Inflammatory macrophage (primary cell): ENCODE data around the gene NELL1.

Experiments used
- DNase-seq, 2 donors: peaks; one replicate each; pipeline ENCODE4 v3.0.0-alpha.2; 2020 to 2022

Gene NELL1

DNA sequence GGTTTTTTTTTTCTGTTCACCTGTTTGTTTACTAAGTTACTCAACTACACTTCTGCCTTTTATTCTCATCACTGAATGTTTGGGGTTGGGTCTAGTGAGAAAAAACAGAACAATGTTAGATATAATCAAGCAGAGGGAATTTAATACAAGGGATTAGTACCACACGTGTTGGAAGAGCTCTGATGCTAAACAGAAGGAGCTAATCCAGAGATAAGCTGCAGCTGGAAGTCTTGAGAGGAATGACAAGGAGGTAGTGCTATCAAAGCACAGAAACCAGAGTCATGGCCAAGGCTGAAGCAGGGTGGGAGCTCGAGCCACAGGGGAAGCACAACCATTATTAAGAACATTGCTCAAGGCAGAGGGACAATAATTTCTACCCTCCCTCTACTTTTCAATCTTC is 919.4 kb downstream of the NELL1 start:
- no peak for DNase-seq

DNA sequence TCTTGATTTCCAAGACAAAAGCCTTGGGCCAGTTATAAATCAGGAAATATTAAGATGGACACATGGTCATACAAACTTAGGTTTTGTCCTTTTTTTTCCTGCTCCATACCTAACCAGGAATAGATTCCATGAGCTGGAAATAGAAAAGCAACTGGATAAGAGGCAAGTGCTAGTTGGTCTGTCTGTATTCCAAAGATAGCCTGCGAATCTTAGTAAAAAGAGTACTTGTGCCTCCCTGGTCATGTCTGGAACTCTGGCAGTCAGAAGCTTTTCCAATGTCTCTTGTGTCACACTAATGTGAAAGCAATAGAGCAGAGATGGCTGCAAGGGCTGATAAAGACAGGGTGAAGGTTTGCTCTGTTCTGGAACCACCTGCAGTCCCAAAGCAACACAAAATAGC is 933.3 kb downstream of the NELL1 start:
- DNase-seq, result no peak

DNA sequence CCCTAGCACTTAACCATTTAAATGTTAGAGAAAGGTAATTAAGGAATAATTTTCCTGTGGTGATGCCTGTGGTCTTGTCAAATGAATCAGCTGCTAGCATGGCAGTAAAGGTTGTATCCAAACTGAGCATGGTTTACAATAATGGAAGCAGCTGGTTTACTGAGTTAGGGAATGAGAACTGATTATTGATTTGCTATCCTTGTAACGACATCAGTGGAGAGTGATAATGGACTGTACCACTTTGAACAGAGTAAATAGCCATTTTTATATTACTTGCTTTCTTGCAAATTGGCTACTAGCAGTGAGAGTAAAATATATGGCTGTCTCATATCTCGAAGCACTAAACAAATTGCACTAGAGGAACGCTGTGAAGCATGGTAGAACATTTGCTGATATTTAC is 934.5 kb downstream of the NELL1 start:
- no peak for DNase-seq

- no peak for DNase-seq
These were observed 935.2 kb downstream of the NELL1 start for GRCh38 chr11:21604564-21604963.

DNA sequence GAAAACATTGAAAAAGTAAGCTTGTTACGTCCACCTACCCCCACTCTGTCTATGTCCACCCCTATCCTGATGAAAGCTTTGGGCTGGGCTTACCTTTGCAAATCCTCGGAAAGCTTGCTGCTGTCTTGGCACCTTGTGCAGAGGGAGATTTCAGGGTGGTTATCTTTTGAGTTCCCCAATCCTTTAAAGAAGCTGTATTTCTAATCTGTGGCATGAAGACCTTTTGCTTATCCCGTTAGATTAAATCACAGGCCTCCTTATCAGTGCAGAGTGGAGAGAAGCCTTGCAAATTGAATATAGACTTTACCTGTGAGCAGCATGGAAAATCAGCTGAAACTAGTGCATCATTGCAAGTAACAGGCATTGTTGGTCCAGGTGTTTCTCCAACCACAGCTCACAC is 942.9 kb downstream of the NELL1 start:
- DNase-seq, result no peak

DNA sequence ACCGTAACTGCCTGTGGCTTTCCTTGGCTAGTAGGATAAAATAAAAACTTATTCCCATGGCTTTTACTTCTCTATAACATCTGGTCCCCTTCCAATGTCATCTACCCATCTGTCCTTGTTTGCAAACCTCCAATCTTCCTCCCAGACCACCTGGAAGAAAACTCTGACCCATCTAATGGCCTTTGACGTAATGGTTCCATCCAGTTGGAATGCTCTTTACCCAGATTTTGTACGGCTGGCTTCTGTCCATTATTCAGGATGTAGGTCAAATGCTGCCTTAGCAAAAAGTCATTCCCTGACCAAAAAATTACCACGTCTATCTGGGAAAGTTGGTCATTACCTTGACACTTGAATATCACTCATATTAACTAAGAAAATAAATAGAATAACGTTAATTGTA is 945.6 kb downstream of the NELL1 start:
- DNase-seq, result no peak

- no peak for DNase-seq
These were observed 946.6 kb downstream of the NELL1 start for GRCh38 chr11:21615955-21616371.

DNA sequence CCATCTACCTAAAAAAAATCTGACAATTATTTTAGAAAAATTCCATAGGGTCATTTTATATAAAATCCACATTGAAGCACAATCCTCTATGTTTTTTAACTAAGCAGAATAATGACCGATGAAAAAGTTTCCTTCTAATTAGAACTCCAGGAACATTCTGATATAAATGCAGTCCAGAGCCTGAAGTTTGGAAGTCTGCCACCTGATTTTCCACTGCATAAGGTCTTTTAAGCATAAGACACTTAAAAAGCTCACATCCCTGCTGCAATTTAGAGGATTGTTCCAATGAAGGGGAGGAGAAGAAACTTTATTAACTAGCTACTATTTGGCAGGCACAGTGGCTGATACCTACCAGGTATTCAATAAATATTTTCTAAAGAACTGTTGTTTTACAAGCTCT is 953.2 kb downstream of the NELL1 start:
- no peak for DNase-seq

DNA sequence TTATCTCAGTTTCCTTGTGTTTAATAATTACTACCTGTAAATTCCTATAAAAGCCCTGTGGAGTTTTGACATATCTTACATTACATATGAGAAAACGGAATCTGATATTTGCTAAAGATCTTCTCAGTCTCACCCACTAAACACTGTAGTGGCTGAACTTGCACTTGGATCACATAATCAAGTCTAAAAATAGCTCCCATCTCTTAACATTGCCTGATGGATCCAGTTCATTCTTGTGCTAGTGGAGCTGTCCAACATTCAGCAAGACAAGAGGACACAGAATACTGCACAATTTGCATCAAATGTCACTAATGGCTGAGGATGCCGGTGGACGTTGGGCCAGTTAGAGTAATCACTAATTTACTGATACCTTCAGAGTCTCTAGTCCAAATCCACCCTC is 953.6 kb downstream of the NELL1 start:
- no peak for DNase-seq
